ENCODE data around the gene APLN.

DNA sequence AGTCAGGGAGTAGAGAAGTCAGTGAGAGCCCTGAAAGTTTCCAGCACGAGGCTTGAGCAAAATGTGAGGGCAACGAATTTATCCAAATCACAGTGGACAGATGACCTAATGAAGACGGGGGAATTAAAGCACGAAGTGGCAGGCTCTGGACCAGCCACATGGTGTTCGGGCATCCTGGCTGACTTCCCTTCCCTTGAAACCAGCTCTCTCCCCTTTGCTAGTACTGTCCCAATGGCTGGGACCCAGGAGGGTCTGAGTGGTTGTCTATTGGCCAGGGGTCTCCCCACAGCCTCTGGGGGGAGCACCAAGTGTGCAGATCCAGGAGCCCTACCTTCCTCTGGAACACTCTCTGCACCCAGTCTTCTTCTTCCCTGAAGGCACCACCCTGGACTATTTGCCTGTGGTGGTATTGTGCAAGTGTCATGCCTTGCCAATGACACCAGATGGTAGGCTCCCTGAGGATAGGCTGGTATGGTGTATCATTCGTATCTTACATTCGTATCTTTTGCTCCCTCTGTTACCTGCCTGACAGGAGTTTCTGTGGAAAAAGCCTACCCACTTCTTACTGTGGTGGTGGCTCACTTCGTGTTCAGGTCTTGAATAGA lies 2.1 kb downstream of the APLN start:
- no peak for TF ChIP-seq POLR2AphosphoS5 (IDR thresholded peaks at IDR 0.05; ENCODE audit: low read depth, low read length)
- TF ChIP-seq POLR2A (IDR thresholded peaks at IDR 0.05; ENCODE audit: low read depth, low read length) = no peak
